Activated naive CD4-positive, alpha-beta T cell treated with anti-CD3 and anti-CD28 coated beads, Interleukin-2, amount 50 U/mL, for 24 hours (primary cell): ENCODE data around the gene CWC27.

Source experiments
- H3K27ac Mint-ChIP-seq: one replicate; pipeline ENCODE4 v1.8.0; 2021; ENCODE audit warnings: mild to moderate bottlenecking, mixed read lengths
- H3K27me3 Mint-ChIP-seq: one replicate; pipeline ENCODE4 v1.8.0; 2021; ENCODE audit warnings: mixed read lengths
- H3K36me3 Mint-ChIP-seq: one replicate; pipeline ENCODE4 v1.8.0; 2021; ENCODE audit warnings: mixed read lengths
- H3K4me1 Mint-ChIP-seq: one replicate; pipeline ENCODE4 v1.8.0; 2021; ENCODE audit warnings: mixed read lengths
- H3K4me3 Mint-ChIP-seq: one replicate; pipeline ENCODE4 v1.8.0; 2021; ENCODE audit warnings: mild to moderate bottlenecking, mixed read lengths
- H3K9me3 Mint-ChIP-seq: one replicate; pipeline ENCODE4 v1.8.0; 2021; ENCODE audit warnings: mixed read lengths

The CWC27 gene, protein sequence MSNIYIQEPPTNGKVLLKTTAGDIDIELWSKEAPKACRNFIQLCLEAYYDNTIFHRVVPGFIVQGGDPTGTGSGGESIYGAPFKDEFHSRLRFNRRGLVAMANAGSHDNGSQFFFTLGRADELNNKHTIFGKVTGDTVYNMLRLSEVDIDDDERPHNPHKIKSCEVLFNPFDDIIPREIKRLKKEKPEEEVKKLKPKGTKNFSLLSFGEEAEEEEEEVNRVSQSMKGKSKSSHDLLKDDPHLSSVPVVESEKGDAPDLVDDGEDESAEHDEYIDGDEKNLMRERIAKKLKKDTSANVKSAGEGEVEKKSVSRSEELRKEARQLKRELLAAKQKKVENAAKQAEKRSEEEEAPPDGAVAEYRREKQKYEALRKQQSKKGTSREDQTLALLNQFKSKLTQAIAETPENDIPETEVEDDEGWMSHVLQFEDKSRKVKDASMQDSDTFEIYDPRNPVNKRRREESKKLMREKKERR

DNA sequence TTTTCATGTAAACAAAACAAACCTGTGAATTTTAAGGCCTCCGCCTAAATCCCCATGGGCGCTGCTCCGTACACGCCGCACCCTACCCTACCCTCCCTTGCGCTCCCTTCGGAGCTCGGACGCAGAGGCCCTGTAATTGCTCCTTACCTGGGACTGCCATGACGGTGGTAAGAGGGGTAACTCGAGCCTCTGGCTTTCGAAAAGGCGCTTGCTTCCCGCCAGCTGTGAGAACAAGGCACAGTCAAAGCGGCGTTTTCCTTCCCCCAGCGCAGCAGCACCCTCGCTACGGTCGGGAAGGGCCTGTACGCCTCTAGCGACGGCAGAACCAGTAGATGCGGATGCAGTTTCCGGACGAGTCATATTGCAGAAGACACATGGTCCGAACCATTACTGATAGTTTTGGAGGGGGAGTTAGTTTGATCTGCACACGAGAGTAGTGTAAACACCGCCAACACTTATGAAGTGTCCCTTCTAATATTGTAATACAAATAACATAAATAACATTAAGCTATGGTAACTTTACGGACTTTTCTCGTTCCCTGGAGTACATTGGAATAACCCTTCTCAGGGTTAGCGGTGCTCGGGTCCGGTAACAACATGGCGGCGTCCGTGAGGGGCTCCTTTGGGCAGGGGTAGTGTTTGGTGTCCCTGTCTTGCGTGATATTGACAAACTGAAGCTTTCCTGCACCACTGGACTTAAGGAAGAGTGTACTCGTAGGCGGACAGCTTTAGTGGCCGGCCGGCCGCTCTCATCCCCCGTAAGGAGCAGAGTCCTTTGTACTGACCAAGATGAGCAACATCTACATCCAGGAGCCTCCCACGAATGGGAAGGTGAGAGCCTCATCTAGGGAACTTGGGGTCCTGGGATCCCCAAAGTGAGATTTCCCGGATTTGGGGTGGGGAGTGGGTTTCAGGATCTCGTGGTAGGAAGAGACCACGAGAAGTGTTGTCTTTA lies at the start of gene CWC27, which contains the start of gene SREK1IP1:
CWC27 (plus strand) TSS at position 573 of the 955 bp plus-strand sequence; CDS start at position 790, 217 bp downstream.
SREK1IP1 (minus strand) TSS at position 334 of the 955 bp plus-strand sequence; CDS start at position 160, 174 bp downstream.
- peak within 1 kb of the TSS; percentile 99 for H3K4me3 Mint-ChIP-seq
- H3K4me1 Mint-ChIP-seq = peaks cover 75% of the 10 kb centered on the region
- H3K27me3 Mint-ChIP-seq = no peaks in the 10 kb centered on the region

DNA sequence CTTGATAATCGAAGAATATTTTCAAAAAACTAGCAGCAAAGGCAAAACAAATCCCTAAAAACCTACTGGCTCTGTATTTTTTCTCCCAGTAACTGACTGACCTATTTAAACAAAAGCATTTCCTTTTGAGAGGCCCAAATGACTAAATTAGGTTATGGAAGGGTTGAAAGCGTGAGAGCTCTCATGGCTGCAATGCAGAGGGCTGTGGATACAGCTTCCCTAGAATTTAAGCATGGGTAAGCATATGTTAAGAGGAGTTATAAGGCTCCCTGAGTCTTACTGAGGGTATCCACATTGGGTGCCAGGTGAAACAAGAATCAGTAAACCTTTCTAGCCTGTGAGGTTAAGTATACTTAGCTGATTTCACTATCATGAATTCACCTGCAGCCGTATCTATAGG lies 46.1 kb upstream of the CWC27 start:
- Mint-ChIP-seq H3K27me3 (no peaks in the 10 kb centered on the region), H3K36me3 (peaks cover 16% of the 10 kb centered on the region), H3K4me3 (no peak overlapping the region), H3K4me1 (no peaks in the 10 kb centered on the region), H3K9me3 (no peaks in the 10 kb centered on the region), H3K27ac (no peak overlapping the region)

More for the DNA sequence above, at the start of gene CWC27, which contains the start of gene SREK1IP1:
- Mint-ChIP-seq H3K27ac (peak within 1 kb of the TSS; percentile 99), H3K9me3 (no peaks in the 10 kb centered on the region), H3K36me3 (peaks cover 2% of the 10 kb centered on the region)

GRCh38 chr5:64727150-64727549 lies 41.6 kb upstream of the CWC27 start:
- H3K36me3 Mint-ChIP-seq = peaks cover 25% of the 10 kb centered on the region
- no peak overlapping the region for H3K27ac Mint-ChIP-seq
- H3K9me3 Mint-ChIP-seq = no peaks in the 10 kb centered on the region
- no peak overlapping the region for H3K4me3 Mint-ChIP-seq
- H3K4me1 Mint-ChIP-seq = peaks cover 9% of the 10 kb centered on the region
- H3K27me3 Mint-ChIP-seq = no peaks in the 10 kb centered on the region

DNA sequence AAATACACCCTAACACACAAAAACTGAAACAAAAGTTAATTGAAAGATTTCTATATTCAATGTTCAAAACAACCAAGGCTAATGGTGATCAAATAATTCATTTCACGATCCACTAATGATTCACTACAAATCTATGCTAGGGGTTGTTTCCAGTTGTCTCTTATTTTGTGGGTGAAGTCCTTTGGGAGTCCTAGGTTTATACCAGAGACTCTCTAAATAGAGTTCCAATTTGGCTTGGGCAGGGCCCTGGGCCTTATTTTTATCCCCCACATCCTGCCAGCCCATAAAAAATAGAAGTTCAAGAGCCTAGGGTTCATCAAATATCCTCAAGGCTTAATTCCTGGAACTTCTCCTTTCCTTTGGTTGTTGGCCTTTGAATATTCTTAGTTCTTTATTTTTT lies 26.3 kb upstream of the CWC27 start:
- Mint-ChIP-seq H3K27ac (no peak overlapping the region), H3K27me3 (no peaks in the 10 kb centered on the region), H3K9me3 (no peaks in the 10 kb centered on the region), H3K4me1 (peaks cover 19% of the 10 kb centered on the region), H3K4me3 (no peak overlapping the region), H3K36me3 (peaks cover 10% of the 10 kb centered on the region)

DNA sequence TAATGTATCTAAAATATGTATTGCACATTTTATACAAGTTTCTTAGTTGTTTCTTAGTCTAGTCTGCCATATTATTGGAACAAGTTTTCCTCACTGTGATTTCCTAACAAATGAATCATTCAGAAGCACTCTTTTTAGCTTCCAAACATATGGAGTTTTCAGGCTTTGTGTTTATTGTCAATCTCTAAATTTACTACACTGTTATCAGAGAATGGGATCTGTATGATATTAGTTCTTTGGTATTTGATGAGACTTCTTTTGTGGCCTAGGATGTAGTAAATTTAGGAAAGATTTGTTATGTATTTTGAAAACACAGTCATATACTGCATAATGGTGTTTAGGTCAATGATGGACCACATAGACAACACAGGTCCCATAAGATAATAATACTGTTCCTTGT lies 25.9 kb upstream of the CWC27 start:
- peaks cover 19% of the 10 kb centered on the region for H3K4me1 Mint-ChIP-seq
- H3K36me3 Mint-ChIP-seq = peaks cover 8% of the 10 kb centered on the region
- no peak overlapping the region for H3K4me3 Mint-ChIP-seq
- H3K27ac Mint-ChIP-seq = no peak overlapping the region
- no peaks in the 10 kb centered on the region for H3K9me3 Mint-ChIP-seq
- H3K27me3 Mint-ChIP-seq = no peaks in the 10 kb centered on the region

GRCh38 chr5:64744914-64745313 lies 23.8 kb upstream of the CWC27 start:
- Mint-ChIP-seq H3K36me3 (peaks cover 2% of the 10 kb centered on the region), H3K9me3 (no peaks in the 10 kb centered on the region), H3K4me1 (peaks cover 19% of the 10 kb centered on the region), H3K27me3 (no peaks in the 10 kb centered on the region), H3K4me3 (no peak overlapping the region), H3K27ac (no peak overlapping the region)

GRCh38 chr5:64746446-64746845 lies 22.3 kb upstream of the CWC27 start:
- Mint-ChIP-seq H3K27ac (no peak overlapping the region), H3K9me3 (no peaks in the 10 kb centered on the region), H3K4me1 (peaks cover 19% of the 10 kb centered on the region), H3K27me3 (no peaks in the 10 kb centered on the region), H3K36me3 (peaks cover 2% of the 10 kb centered on the region), H3K4me3 (no peak overlapping the region)

- H3K27me3 Mint-ChIP-seq = no peaks in the 10 kb centered on the region
- H3K9me3 Mint-ChIP-seq = no peaks in the 10 kb centered on the region
- peaks cover 15% of the 10 kb centered on the region for H3K4me1 Mint-ChIP-seq
- H3K36me3 Mint-ChIP-seq = peaks cover 2% of the 10 kb centered on the region
- no peak overlapping the region for H3K27ac Mint-ChIP-seq
- H3K4me3 Mint-ChIP-seq = no peak overlapping the region
These were observed 19.3 kb upstream of the CWC27 start for GRCh38 chr5:64749385-64749784.

- Mint-ChIP-seq H3K27me3 (no peaks in the 10 kb centered on the region), H3K4me3 (no peak overlapping the region), H3K9me3 (no peaks in the 10 kb centered on the region), H3K4me1 (peaks cover 9% of the 10 kb centered on the region), H3K27ac (no peak overlapping the region), H3K36me3 (no peaks in the 10 kb centered on the region)
These were observed 14.7 kb upstream of the CWC27 start for GRCh38 chr5:64754066-64754465.

GRCh38 chr5:64758901-64759300 lies 9.8 kb upstream of the CWC27 start:
- Mint-ChIP-seq H3K4me1 (peaks cover 29% of the 10 kb centered on the region), H3K36me3 (no peaks in the 10 kb centered on the region), H3K27ac (no peak overlapping the region), H3K27me3 (no peaks in the 10 kb centered on the region), H3K9me3 (no peaks in the 10 kb centered on the region), H3K4me3 (no peak overlapping the region)

DNA sequence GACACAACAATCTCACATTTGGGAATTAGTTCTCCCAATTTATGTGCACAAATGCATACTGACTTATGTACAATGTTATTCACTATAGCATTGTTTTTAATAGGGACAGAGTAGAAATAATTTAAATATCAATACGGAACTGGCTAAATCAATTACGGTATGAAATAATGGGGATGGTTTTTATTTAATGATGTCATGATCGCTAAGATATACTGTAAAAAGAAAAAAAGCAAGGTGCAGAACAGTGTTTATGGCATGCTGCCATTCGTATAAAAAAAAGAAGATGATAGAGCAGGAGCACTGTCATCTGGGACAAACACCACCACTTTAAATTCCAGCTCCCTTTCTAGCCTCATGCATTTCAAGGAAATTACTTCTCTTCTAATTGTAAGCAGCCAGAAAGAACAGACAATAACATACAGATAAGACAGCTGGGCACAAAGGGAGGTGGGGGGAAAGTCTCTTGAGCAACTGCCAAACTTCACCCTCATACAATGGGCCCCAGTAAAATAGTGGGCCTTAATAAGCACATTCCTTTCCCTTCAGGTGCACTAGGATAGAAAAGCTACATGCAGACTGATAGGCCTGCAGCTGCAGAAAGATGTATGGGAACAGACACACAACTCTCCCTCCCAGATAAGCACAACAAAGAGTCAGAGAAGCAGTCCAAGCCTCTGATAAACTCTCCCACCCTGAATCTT lies 8.6 kb upstream of the CWC27 start:
- no peaks in the 10 kb centered on the region for H3K36me3 Mint-ChIP-seq
- H3K27ac Mint-ChIP-seq = no peak overlapping the region
- peaks cover 36% of the 10 kb centered on the region for H3K4me1 Mint-ChIP-seq

DNA sequence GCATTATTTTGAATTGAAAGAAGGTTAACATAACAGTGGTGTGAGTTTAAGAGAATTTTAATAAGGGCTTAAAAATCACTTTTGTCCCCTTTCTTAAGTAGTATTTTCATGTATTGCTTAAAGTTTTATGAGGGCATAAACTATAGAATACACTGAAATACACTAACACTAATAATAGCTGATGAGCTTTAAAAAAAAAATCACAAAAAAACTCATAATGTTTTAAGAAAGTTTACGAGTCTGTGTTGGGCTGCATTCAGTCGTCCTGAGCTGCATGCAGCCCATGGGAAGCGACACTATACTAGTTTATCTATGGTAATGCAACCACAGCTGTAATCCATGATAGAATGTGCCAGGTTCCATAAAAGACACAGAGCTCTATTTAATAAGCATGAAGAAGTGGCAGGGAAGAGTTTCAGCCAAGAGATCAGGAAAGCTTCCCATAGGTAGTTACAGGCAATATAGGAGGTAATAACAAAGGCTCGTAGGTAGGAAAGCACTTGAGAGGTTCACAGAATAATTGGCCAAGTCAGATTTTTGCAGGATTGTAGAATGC lies 4.7 kb upstream of the CWC27 start:
- peaks cover 2% of the 10 kb centered on the region for H3K36me3 Mint-ChIP-seq
- H3K9me3 Mint-ChIP-seq = no peaks in the 10 kb centered on the region
- H3K4me1 Mint-ChIP-seq = peaks cover 60% of the 10 kb centered on the region
- H3K4me3 Mint-ChIP-seq = no peak overlapping the region
- no peak overlapping the region for H3K27ac Mint-ChIP-seq
- H3K27me3 Mint-ChIP-seq = no peaks in the 10 kb centered on the region

More for the DNA sequence above, 8.6 kb upstream of the CWC27 start:
- Mint-ChIP-seq H3K4me3 (no peak overlapping the region), H3K27me3 (no peaks in the 10 kb centered on the region), H3K9me3 (no peaks in the 10 kb centered on the region)

- Mint-ChIP-seq H3K4me1 (peaks cover 60% of the 10 kb centered on the region), H3K27me3 (no peaks in the 10 kb centered on the region), H3K27ac (no peak overlapping the region), H3K36me3 (peaks cover 2% of the 10 kb centered on the region), H3K9me3 (no peaks in the 10 kb centered on the region), H3K4me3 (peak overlapping the region; percentile 15)
These were observed 2.8 kb upstream of the CWC27 start for GRCh38 chr5:64765804-64766504.

DNA sequence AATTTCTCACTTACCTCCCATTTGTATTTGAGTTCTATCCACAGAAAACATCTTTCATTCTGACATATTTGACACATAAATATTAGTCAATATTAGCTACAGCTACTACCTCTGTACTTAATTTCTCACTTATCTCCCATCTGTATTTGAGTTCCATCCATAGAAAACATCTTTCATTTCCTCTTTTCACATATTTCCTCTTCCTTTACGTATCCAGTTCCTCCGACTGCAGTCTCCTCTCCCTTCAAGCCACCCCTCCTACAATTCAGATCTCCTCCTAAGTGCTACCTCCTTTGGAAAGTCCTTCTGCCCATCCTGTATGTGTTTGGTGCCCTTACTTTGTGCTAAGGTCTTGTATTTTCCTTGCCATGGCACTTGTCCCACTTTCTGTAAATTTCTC lies 1.8 kb upstream of the CWC27 start:
- Mint-ChIP-seq H3K27ac (no peak overlapping the region), H3K4me3 (peak overlapping the region; percentile 99), H3K9me3 (no peaks in the 10 kb centered on the region), H3K27me3 (no peaks in the 10 kb centered on the region), H3K4me1 (peaks cover 67% of the 10 kb centered on the region), H3K36me3 (peaks cover 2% of the 10 kb centered on the region)
